GM19035 (cell line): ENCODE measurements around the gene COG4.
"Not testable (repeated sequence)": the region's sequence is repeated elsewhere in the genome, so short reads cannot be mapped to it uniquely, and the experiment has no call there.

ENCODE experiments used
- ATAC-seq: cut with Tn5 transposase; IDR thresholded peaks from one replicate; pipeline ENCODE4 v1.9.1; 2021; ENCODE audit not compliant: unreplicated experiment

The COG4 gene

DNA sequence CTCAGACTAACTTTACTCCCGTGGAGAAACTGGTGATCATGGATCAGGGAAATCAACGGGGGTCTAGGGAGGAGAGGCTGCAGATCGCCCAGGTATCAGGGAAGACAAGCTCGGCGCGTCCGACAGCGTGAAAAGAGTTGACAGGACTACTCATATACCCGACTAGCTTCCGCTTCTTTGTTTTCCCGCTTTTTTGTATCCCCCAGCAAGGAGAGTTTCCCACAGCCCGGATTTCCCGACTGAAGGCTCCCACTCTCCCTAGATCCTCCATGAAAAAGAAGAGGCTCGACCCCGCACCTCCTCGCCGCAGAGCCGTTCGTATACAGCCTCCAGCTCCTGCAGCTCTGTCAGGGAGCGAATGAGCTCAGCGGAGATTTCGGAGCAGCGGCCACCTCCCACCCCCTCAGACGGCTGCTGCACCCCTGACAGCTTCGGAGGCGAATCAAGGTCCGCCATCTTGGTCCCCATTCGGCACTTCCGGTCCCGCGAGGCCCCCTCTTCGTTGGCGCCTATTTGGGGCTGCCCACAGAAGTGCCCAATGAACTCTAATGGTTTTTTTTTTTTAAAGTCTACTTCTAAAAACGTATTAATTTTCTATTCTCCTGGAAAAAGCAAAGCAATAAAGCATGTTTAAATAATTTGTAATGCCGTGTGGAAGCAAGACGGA is at the start of gene COG4:
Gene COG4, minus strand, starts transcription at position 479 of the 667 bp plus-strand sequence. Its CDS starts 11 bp downstream, at position 468.
- ATAC-seq, result peak; percentile 63

DNA sequence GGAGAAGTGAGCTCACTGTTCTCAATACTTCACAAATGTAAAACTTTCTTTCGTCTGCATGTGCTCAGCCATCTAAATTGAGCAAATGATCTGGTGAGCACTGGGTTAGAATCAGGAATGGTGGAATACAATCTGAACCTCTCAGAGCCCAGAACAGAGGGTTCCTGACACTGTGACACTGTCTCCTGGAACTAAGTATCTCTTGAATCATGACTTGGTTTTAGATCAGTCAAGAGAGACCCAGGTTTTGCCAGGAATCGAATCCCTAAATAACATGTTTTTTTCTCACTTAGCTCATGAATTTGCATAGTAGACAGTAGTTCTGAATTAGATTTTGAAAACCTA is 49.5 kb upstream of the COG4 start:
- ATAC-seq, result no peak

DNA sequence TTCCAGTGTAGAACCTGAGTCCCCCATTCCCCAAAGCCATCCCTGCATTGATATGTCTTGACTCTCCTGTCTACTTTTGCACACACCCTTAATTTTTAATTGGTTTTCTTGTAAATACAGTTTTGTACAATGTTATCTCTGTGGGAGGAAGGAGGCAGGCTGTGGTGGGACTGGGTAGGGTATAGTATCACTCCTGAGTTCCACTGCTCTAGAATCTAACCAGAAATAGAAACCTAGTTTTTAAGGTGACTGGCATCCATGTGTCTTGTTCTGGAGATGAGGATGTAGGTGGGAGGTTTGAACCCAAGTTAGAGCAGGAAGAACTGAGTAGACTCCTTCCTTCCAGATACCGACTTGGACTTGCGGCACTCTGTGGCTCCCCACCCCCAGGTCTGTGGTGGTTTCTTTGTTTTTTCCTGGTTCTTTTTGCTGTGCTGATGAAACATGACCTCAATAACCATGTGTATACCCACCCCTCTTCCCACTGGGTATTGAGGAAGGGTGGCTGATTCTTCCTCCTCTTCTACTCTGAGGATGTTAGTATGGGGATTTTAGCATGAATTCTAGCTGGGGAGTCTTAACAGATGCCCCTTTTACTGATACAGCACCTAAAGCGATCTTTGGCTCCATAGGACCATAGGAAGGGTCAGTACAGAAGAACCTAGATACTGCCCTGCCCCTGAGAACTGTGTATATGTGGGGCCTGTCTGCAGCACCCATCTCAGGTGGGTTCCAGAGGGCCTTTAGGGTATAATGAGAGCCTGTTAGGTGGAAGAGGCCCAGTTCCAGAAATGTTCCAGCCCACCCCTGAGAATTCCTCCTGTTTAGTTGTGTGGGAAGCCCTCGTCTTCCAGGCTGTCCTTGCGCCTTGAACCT is 48.9 kb upstream of the COG4 start:
- ATAC-seq, result no peak

DNA sequence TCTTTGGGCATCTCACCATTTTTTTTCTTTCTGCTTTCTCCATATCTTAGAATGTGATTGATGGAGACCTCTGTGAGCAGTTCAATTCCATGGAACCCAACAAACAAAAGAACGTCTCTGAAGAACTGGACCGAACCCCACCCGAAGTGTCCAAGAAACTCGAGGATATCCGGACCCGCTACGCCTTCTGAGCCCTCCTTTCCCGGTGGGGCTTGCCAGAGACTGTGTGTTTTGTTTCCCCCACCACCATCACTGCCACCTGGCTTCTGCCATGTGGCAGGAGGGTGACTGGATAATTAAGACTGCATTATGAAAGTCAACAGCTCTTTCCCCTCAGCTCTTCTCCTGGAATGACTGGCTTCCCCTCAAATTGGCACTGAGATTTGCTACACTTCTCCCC is 48.3 kb upstream of the COG4 start:
- ATAC-seq, result no peak

DNA sequence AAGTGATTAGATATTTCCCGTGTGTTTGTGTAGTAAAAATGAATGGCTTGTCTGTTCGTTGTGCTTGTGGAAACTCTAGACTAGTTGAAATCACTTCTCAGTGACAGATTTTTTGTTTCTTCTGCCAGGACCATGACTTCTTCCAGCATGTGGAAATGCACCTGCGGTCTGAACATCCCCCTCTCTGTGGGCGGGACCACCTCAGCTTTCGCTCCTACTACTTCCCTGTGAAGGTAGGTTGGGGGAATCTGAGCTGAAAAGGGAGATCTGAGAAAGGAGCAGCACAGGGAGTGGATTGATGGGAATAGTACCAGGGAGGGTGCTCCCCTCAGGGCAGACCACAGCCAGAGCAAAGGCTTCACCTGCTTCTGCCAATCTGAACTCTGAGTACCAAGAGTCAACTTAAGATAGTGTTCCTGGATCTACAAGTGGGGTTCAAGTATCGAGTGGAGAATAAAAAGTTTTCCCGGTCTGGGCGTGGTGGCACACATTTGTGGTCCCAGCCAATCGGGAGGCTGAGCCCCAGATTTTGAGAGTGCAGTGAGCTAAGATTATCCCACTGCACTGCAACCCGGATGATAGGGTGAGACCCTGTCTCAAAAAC is 47.7 kb upstream of the COG4 start:
- no peak for ATAC-seq

DNA sequence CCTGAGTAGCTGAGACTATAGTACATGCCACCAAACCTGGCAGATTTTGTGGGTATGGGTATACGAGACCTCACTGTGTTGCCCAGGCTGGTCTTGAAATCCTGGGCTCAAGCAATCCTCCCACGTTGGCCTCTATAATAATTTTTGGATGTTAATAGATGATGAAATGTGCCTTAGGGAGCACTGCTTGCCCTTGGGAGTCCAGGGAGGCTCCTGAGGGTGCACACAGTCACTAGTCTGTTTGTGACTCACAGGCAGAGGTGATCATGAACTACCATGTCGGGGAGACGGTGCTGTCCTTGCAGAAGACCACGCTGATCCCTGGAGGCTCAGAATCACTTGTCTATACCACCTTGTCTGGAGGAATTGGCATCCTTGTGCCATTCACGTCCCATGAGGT is 46.4 kb upstream of the COG4 start:
- ATAC-seq, result no peak

DNA sequence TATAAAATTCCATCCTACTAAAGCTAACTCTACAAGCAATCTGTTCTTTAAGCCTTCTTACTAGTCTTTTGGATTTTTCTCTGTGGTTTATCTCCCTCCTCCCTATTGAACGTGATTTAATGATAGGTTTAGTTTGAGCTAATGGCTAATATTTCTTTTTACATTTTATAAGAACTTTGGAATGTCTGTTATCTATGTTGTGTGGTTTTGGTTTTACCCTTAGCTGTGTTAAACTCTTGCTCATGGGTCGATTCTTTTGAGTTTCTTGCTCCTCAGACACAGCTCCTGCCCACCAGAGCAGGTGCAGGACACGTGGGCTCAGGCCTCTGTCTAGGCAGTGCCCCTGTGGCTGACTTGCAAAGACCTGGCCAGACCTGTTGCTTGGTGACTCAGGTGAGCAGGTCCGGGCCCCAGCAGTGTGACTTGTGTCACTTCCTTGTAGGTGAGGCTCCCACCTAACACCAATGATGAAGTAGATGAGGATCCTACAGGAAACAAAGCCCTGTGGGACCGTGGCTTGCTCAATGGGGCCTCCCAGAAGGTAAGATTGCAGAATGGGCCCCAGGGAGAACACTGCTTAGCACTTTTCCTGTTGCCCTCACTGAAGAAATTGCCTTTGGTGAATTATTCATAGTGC is 45.4 kb upstream of the COG4 start:
- no peak for ATAC-seq

DNA sequence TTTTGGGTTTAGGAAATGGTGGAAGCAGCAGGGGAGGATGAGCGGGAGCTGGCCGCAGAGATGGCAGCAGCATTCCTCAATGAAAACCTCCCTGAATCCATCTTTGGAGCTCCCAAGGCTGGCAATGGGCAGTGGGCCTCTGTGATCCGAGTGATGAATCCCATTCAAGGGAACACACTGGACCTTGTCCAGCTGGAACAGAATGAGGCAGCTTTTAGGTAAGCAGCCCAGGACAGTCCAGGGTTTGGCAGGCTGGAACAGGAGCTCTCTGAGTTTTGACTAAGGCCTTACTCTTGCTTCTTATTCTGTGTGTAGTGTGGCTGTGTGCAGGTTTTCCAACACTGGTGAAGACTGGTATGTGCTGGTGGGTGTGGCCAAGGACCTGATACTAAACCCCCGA is 41.7 kb upstream of the COG4 start:
- no peak for ATAC-seq

DNA sequence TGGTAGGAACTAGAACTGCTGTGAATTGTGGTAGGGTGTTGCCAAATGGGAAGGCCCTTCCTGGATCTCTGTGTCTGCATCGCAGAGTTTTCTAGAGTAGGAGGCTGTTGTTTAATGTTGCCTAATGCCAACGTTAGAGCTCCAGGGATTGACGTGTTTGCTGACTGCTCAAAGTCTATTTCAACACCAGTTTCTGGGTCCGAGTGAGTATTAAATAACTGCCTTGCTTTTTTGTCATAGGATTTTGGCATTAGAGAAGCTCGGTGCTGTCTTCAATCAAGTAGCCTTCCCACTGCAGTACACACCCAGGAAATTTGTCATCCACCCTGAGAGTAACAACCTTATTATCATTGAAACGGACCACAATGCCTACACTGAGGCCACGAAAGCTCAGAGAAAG is 40.3 kb upstream of the COG4 start:
- ATAC-seq, result no peak

DNA sequence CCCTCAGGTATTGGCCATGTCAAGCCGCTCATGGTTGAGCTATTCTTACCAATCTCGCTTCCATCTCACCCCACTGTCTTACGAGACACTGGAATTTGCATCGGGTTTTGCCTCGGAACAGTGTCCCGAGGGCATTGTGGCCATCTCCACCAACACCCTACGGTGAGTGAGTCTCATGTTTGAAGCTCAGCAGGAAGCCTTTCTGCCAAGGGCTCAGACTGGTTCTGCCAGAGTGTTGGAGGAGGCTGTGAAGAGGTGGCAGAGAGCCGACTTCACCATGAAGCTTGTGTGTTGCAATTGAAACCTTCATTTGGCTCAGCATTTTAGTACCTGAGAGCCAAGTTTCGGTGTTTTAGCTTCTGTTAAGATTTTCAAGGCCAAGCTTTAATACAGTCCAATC is 38.3 kb upstream of the COG4 start:
- no peak for ATAC-seq

DNA sequence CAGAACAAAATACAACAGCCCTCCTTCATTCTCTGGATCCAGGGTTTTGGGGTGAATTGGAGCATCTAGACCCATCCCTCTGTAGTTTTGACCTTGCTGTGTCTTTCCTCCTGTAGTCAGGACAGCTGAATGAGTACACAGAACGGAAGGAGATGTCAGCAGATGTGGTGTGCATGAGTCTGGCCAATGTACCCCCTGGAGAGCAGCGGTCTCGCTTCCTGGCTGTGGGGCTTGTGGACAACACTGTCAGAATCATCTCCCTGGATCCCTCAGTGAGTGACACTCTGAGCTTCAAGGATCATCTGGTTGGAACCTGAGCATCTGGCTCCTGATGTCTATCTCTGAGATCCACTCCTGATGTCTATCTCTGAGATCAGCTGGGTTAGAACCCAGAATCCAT is 32.7 kb upstream of the COG4 start:
- ATAC-seq, result no peak

DNA sequence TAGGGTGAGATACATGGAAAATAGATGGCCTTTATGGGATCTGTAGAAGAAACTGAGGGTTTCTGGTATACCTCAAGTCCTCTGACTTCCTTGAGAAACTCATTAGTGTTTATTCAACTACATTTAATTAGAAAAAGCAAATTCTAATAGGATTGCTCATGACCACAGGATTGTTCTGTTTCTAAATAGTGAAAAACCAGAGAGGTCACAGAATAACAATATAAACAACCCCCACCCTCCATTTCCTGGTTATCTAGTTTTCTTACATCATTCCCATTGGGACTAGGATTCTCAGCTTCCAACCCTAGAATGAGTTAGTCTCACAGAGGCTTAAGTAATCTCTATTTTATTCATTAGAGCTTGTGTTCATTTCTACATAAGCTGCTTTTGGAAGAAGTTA is 30.3 kb upstream of the COG4 start:
- no peak for ATAC-seq

DNA sequence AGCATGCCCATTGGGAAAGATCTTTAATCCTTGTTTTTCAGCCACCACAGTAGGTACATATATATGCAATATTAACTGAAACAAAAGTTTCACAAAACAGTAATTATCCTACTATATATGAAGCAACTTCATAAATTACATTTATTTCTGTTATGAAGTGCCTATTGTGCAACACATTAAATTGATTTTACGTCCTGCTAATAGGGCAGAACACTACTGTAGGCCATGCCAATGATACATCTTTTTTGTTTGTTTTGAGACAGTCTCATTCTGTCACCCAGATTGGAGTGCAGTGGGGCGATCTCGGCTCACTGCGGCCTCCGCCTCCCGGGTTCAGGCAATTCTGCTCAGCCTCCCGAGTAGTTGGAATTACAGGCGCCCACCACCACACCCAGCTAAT is 29.3 kb upstream of the COG4 start:
- no peak for ATAC-seq

DNA sequence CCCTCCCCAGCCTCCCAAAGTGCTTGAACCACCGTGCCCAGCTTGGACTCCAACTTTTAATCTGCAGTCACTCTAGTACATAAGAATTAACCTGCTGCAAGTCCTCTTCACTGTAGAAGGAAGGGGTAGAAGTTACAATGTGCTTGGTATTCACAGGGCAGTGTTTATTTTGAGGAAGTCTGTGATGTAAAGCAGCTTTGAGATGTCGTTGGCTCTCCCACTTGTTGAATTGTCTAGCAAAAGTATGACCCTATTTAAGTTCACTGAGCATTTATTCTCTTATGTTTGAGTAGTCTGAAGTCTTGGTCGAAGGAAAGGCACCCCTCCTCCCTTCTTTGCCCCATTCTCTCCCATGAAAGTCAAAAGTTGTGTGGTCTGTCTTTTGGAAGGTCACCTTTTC is 28.4 kb upstream of the COG4 start:
- ATAC-seq, result no peak

DNA sequence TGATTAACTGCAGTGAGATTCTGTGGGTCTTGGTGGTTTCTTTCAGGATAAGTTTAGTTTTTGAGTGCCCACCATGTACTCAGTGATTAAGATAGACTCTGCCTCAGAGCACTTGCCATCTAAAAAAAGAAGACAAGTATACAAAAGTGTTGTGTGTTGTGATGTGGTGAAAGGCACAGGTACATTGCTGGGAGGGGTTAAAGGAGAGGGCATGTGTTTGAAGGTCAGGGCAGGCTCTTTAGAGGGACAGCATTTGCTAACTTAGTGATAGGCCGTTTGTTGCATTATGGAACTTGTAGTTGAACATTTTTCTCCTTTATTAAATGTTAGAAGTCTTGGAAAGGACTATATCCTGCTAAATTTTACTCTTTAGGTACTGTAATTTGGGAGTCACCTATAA is 26.7 kb upstream of the COG4 start:
- ATAC-seq, result no peak

DNA sequence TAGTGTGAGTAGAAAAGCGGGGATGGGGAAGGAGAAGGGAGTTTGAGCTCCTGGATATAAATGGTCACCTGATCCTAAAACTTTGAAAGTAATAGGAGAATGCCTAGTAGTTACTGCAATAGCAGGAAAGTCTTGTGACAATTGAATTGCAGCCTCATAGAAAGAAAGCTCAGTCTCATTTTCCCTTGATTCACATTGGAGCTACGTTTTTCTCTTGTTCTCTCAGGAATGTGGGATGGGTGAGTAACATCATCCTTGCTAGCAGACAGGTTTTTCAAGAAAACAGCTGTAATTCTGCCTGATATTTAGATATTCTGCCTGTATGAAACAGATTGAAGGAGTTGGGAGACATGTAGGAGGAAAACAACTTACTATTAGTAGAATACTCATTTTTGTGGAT is 25.6 kb upstream of the COG4 start:
- ATAC-seq, result no peak

DNA sequence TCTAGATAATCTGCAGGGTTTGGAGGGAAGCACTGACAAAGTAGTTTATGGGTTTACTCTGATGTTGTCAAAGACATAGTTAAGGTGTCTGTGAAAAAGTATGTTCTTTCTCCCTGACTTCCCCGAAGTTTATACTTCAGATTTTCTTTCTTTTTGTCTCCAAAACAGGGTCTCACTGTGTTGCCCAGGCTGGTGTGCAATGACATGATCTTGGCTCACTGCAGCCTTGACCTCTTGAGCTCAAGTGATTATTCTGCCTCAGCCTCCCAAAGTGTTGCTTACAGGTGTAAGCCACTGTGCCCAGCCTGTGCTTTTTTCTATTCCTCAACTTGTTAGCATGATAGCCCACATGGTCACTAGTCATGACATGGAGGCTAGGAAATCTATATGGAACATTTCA is 21.2 kb upstream of the COG4 start:
- ATAC-seq, result no peak

DNA sequence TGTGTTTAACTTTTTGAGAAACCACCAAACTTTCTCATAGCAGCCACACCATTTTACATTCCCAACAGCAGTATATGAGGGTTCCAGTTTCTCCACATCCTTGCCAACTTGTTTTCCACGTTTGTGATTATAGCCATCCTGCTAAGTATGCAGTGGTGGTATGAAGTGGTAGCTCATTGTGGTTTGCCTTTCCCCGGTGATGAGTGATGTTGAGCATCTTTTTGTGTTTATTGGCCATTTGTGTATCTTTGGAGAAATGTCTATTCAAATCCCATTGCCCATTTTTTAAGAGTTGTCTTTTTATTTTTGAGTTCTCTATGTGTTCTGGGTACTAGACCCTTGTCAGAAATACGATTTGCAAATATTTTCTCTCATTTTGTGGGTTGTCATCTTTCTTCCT is 17.6 kb upstream of the COG4 start:
- ATAC-seq, result no peak

DNA sequence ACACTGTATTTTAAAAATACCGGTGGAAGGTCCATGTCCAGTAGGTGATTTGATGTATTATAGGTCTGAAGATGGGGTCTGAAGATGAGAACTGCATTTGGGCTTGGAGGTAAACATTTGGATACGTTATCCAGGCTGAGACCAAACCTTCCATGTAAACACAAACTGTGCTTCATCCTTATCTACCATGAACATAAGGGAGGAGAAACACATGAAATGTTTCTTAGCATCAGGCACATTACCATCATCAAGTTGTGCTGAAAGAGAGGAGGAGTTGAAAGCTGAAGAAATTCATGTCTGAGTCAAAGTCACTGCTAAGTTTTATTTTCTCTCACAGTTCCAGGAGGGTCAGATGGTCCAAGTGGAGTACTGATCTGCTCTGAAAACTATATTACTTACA is 11.6 kb upstream of the COG4 start:
- no peak for ATAC-seq

DNA sequence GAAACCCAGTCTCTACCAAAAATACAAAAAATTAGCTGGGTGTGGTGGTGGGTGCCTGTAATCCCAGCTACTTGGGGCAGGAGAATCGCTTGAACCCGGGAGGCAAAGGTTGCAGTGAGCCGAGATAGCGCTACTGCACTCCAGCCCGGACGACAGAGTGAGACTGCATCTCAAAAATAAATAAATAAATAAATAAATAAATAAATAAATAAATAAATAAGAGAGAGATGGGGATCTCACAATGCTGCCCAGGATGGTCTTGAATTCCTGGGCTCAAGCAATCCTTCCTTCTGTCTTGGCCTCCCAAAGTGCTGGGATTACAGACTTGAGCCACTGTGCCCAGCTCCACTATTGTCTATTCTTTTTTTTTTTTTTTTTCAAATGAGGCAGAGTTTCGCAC is 6.6 kb upstream of the COG4 start:
- not testable (repeated sequence) for ATAC-seq

DNA sequence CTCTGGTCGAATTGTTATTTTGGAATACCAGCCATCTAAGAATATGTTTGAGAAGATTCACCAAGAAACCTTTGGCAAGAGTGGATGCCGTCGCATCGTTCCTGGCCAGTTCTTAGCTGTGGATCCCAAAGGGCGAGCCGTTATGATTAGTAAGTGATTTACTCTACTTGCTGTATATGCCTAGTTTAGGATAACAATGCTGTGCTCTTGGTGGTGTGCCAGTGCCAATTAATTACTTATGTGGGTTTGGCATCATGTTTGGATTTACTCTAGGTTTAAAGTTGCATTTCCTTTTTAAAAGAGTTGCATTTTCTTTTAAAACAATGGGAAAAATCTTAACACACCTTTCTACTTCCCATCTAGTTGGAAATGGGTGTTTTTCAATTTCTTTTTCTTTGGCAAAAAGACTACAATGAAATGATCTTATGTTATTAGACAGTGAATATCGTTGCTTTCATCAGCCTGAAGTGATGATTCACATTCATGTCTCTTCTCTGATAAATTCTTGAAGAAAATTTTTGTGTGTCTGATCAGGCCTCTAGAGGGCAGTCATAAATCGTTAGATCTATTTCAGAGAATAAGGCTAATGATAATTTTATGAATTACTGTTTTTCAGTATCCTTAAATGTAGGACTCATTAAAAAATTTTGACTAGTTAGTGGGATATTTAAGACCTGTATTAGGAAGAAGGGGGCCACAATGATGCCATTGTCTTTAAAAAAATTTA is 5.9 kb upstream of the COG4 start:
- ATAC-seq, result no peak
